Measurements from ENCODE around the gene CLEC4F. TPM values are rescaled to one million over a fixed set of nuclear protein-coding genes. Genes with fewer than 3 reads are reported as not detected.

Gene CLEC4F
- total RNA-seq, 1 experiment from 2014 or later: not detected

- Mint-ChIP-seq H3K36me3 (ENCODE audit: insufficient read depth in 1 of 3, low read depth in 3 of 3) (no peaks in the 10 kb centered on the region), H3K4me3 (no peak overlapping the region), H3K4me1 (peaks cover 0 to 8% of the 10 kb centered on the region in 2 experiments; a peak in 3 of 4 replicates), H3K27me3 (ENCODE audit: low read depth) (peaks cover 48% of the 10 kb centered on the region), H3K27ac (no peak overlapping the region), H3K9me3 (no peaks in the 10 kb centered on the region; a peak in 1 of 5 replicates)
- H3K14ac ChIP-seq (ENCODE audit: insufficient read depth, low read length): no peak overlapping the region
- H4K91ac ChIP-seq (ENCODE audit: insufficient read length, low read depth, low read length): no peak overlapping the region
- H3K79me2 ChIP-seq (ENCODE audit: insufficient read depth, low read length): no peaks in the 10 kb centered on the region
- H2BK12ac ChIP-seq (ENCODE audit: insufficient read length, low read depth, low read length): no peak overlapping the region
- H3K79me1 ChIP-seq (ENCODE audit: insufficient read depth, low read depth, low read length, poor library complexity, severe bottlenecking): no peaks in the 10 kb centered on the region
- H3K4ac ChIP-seq (ENCODE audit: low read depth, low read length): no peak overlapping the region
- no peaks in the 10 kb centered on the region for H3K23me2 ChIP-seq (ENCODE audit: insufficient read length, low read depth, low read length, poor library complexity, severe bottlenecking)
- H3K18ac ChIP-seq (ENCODE audit: insufficient read length, low read depth, low read length): no peak overlapping the region
- H2AK5ac ChIP-seq (ENCODE audit: insufficient read length, low read length): no peak overlapping the region
- no peak overlapping the region for H3K27ac ChIP-seq (ENCODE audit: insufficient read length, low read depth, low read length)
- H3K56ac ChIP-seq (ENCODE audit: insufficient read length, low read depth, low read length): no peak overlapping the region
- no peaks in the 10 kb centered on the region for H3K27me3 ChIP-seq (ENCODE audit: insufficient read depth, low read length)
- no peak for TF ChIP-seq CTCF (conservative IDR thresholded peaks at IDR 0.05)
- H4K20me1 ChIP-seq (ENCODE audit: control insufficient read depth, insufficient read depth, insufficient read length): no peaks in the 10 kb centered on the region
- no peak overlapping the region for H3K4me2 ChIP-seq (ENCODE audit: insufficient read depth, insufficient read length, low read length)
- H3K4me1 ChIP-seq (ENCODE audit: insufficient read depth, low read length): no peaks in the 10 kb centered on the region
- H4K5ac ChIP-seq (ENCODE audit: insufficient read length, low read depth, low read length): no peak overlapping the region
- DNase-seq: no peak
- H3T11ph ChIP-seq (ENCODE audit: low read length): no peak overlapping the region
- WGBS (ENCODE audit: extremely low coverage, insufficient read length, low lambda C conversion rate): no CpG with 5 or more reads among the region's 4 CpGs
- H4K8ac ChIP-seq (replicated peaks; ENCODE audit: insufficient read length, low read depth, low read length): no peak overlapping the region
- H3K9ac ChIP-seq (ENCODE audit: extremely low read depth, insufficient read length, low read length): no peak overlapping the region
- no peak overlapping the region for H2BK15ac ChIP-seq (ENCODE audit: low read depth, low read length)
- no peak overlapping the region for H2AFZ ChIP-seq (ENCODE audit: low read length)
- no peak overlapping the region for H2BK5ac ChIP-seq (ENCODE audit: insufficient read length, low read length)
- H2BK120ac ChIP-seq (ENCODE audit: low read depth, low read length, poor library complexity, severe bottlenecking): no peak overlapping the region
- H2BK20ac ChIP-seq (ENCODE audit: low read depth, low read length, poor library complexity, severe bottlenecking): no peak overlapping the region
- H3K23ac ChIP-seq (ENCODE audit: insufficient read length, low read depth, low read length): no peak overlapping the region
- H3K9me3 ChIP-seq (ENCODE audit: control insufficient read depth, low read depth, low read length): no peaks in the 10 kb centered on the region
Observed at GRCh38 chr2:70854411-70854810, 34.0 kb upstream of the CLEC4F start.
